Trophoblast cell (in vitro differentiated cells and primary cell): Measurements from ENCODE around the gene KRT77.

ENCODE experiments used
- DNase-seq, 2 donors: peaks; one replicate each; pipeline ENCODE4 v3.0.0-alpha.2; 2016
- H2AFZ ChIP-seq: 2 replicates; pipeline ENCODE4 v1.6.1; 2013; ENCODE audit warnings: low read length, moderate library complexity, mild to moderate bottlenecking; ENCODE audit not compliant: insufficient read depth, poor library complexity
- H2AK5ac ChIP-seq: 2 replicates; pipeline ENCODE4 v1.6.1; 2013; ENCODE audit warnings: mild to moderate bottlenecking, low read length
- H2BK120ac ChIP-seq: 2 replicates; pipeline ENCODE4 v1.6.1; 2013; ENCODE audit warnings: low read length, mild to moderate bottlenecking, moderate library complexity; ENCODE audit not compliant: insufficient read depth, poor library complexity
- H2BK12ac ChIP-seq: 2 replicates; pipeline ENCODE4 v1.6.1; 2013; ENCODE audit warnings: mild to moderate bottlenecking, low read length, moderate library complexity
- H2BK5ac ChIP-seq: 2 replicates; pipeline ENCODE4 v1.6.1; 2013; ENCODE audit warnings: low read length, low read depth, moderate library complexity, mild to moderate bottlenecking; ENCODE audit not compliant: poor library complexity
- H3K14ac ChIP-seq: 2 replicates; pipeline ENCODE4 v1.6.1; 2013; ENCODE audit warnings: mild to moderate bottlenecking, low read length
- H3K18ac ChIP-seq: 2 replicates; pipeline ENCODE4 v1.6.1; 2013; ENCODE audit warnings: mild to moderate bottlenecking, low read length
- H3K23ac ChIP-seq: 2 replicates; pipeline ENCODE4 v1.6.1; 2013; ENCODE audit warnings: low read length
- H3K27ac ChIP-seq: 2 replicates; pipeline ENCODE4 v1.5.1; 2013; ENCODE audit warnings: low read depth, mild to moderate bottlenecking, inconsistent platforms, low read length, moderate library complexity
- H3K27me3 ChIP-seq: 2 replicates; pipeline ENCODE4 v1.6.1; 2013; ENCODE audit warnings: inconsistent platforms, mild to moderate bottlenecking, low read length, moderate library complexity; ENCODE audit not compliant: insufficient read depth
- H3K36me3 ChIP-seq, 2 experiments: 1 replicate in 1 of 2; 2 replicates in 1 of 2; pipeline ENCODE4 v1.6.1; 2013; ENCODE audit warnings: low read length in 2 of 2, mild to moderate bottlenecking in 2 of 2, moderate library complexity in 1 of 2; ENCODE audit not compliant: insufficient read depth in 2 of 2, control insufficient read depth in 1 of 2
- H3K4ac ChIP-seq: 2 replicates; pipeline ENCODE4 v1.6.1; 2013; ENCODE audit warnings: low read depth, mild to moderate bottlenecking, low read length, moderate library complexity
- H3K4me1 ChIP-seq, 2 experiments: 1 replicate in 1 of 2; 2 replicates in 1 of 2; pipeline ENCODE4 v1.6.1; 2013; ENCODE audit warnings: low read length in 2 of 2, mild to moderate bottlenecking in 2 of 2, moderate library complexity in 1 of 2; ENCODE audit not compliant: insufficient read depth in 2 of 2, control insufficient read depth in 1 of 2
- H3K4me2 ChIP-seq: 2 replicates; pipeline ENCODE4 v1.6.1; 2013; ENCODE audit warnings: inconsistent platforms, mild to moderate bottlenecking, low read length, moderate library complexity
- H3K4me3 ChIP-seq: 2 replicates; pipeline ENCODE4 v1.5.1; 2013; ENCODE audit warnings: mild to moderate bottlenecking, low read depth, low read length, inconsistent platforms
- H3K79me1 ChIP-seq: one replicate; pipeline ENCODE4 v1.6.1; 2013; ENCODE audit warnings: low read length
- H3K79me2 ChIP-seq: 2 replicates; pipeline ENCODE4 v1.6.1; 2013; ENCODE audit warnings: low read length, mild to moderate bottlenecking; ENCODE audit not compliant: control insufficient read depth, insufficient read depth, poor library complexity
- H3K9ac ChIP-seq: 2 replicates; pipeline ENCODE4 v1.6.1; 2013; ENCODE audit warnings: mild to moderate bottlenecking, low read length
- H3K9me3 ChIP-seq: 2 replicates; pipeline ENCODE4 v1.6.1; 2013; ENCODE audit warnings: low read depth, mild to moderate bottlenecking, control low read depth, inconsistent platforms, low read length; ENCODE audit not compliant: insufficient read depth
- H4K12ac ChIP-seq: 2 replicates; pipeline ENCODE4 v1.6.1; 2013; ENCODE audit warnings: low read depth, mild to moderate bottlenecking, low read length, moderate library complexity
- H4K8ac ChIP-seq: 2 replicates; pipeline ENCODE4 v1.6.1; 2013; ENCODE audit warnings: low read depth, mild to moderate bottlenecking, low read length, moderate library complexity
- H4K91ac ChIP-seq: one replicate; pipeline ENCODE4 v1.6.1; 2013; ENCODE audit warnings: low read depth, mild to moderate bottlenecking, low read length, moderate library complexity
- WGBS: extraction: QIAGEN DNeasy Blood & Tissue Kit; methylation state at CpG from one replicate; pipeline ENCODE4 v1.1.7; 2013; ENCODE audit warnings: missing lambda C conversion rate; ENCODE audit not compliant: insufficient read length, insufficient coverage; ENCODE audit errors: extremely low coverage; 5-methylcytosine and 5-hydroxymethylcytosine counted together

KRT77 gene

DNA sequence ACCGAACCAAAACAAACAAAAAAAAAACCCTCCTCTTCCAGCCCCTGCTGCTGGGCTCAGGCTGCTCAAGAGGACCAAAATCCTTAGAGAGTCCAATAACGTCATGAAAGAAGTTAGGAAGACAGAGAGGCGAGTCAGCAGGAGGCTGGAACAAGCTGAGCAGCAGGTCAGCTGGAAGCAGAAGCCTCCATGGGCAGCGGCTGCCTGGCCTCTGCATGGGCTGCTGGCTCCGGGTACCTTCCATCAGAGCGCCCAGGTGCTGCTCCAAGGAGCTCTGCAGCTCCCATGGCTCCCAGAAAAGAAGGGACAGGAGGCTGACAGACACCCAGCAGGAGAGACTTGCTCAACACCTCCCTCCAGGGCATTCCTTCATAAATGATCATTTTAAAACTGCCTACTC lies 48.1 kb downstream of the KRT77 start:
- Histone ChIP-seq H4K12ac (no peak overlapping the region), H3K9me3 (peaks cover 2% of the 10 kb centered on the region), H3K27me3 (no peaks in the 10 kb centered on the region), H3K79me1 (no peaks in the 10 kb centered on the region), H3K4me1 (peaks cover 2 to 9% of the 10 kb centered on the region in 2 experiments), H3K4me3 (no peak overlapping the region), H4K91ac (no peak overlapping the region), H3K18ac (no peak overlapping the region), H3K14ac (no peak overlapping the region), H2AK5ac (no peak overlapping the region), H2BK120ac (no peak overlapping the region), H2AFZ (no peak overlapping the region), H3K4ac (no peak overlapping the region), H3K36me3 (no peaks in the 10 kb centered on the region), H2BK12ac (no peak overlapping the region), H3K23ac (no peak overlapping the region), H3K9ac (no peak overlapping the region), H3K4me2 (no peak overlapping the region), H4K8ac (no peak overlapping the region), H3K79me2 (no peaks in the 10 kb centered on the region), H2BK5ac (no peak overlapping the region), H3K27ac (no peak overlapping the region)
- peak; percentile 83 to 89 for DNase-seq
- no CpG with 5 or more reads among the region's 6 CpGs for WGBS

- H3K9ac ChIP-seq = no peak within 1 kb of the TSS
- no peaks in the 10 kb centered on the region for H3K27me3 ChIP-seq
- no peak within 1 kb of the TSS for H4K8ac ChIP-seq
- no peak within 1 kb of the TSS for H3K23ac ChIP-seq
- H2AFZ ChIP-seq = no peak within 1 kb of the TSS
- no peak within 1 kb of the TSS for H3K18ac ChIP-seq
- no peak within 1 kb of the TSS for H2BK120ac ChIP-seq
- no peak for DNase-seq
- H3K4ac ChIP-seq = no peak within 1 kb of the TSS
- H2BK12ac ChIP-seq = no peak within 1 kb of the TSS
- H3K4me1 ChIP-seq = peaks cover 2 to 9% of the 10 kb centered on the region in 2 experiments
- H3K4me3 ChIP-seq = no peak within 1 kb of the TSS
- H3K27ac ChIP-seq = no peak within 1 kb of the TSS
- H3K9me3 ChIP-seq = peaks cover 2% of the 10 kb centered on the region
- H4K91ac ChIP-seq = no peak within 1 kb of the TSS
- H4K12ac ChIP-seq = no peak within 1 kb of the TSS
- H3K79me1 ChIP-seq = no peaks in the 10 kb centered on the region
- no peak within 1 kb of the TSS for H2AK5ac ChIP-seq
- H3K14ac ChIP-seq = no peak within 1 kb of the TSS
- no peaks in the 10 kb centered on the region for H3K79me2 ChIP-seq
- no CpG with 5 or more reads among the region's 16 CpGs for WGBS
- H3K36me3 ChIP-seq = no peaks in the 10 kb centered on the region
- no peak within 1 kb of the TSS for H2BK5ac ChIP-seq
- no peak within 1 kb of the TSS for H3K4me2 ChIP-seq
Observed at GRCh38 chr12:52651726-52652261, 51.5 kb downstream of the KRT77 start, which contains the start of gene KRT2. TSS of gene KRT2 (minus strand) at chr12:52652211. CDS start at chr12:52652142, 69 bp downstream.

- no peak overlapping the region for H3K4ac ChIP-seq
- peaks cover 2% of the 10 kb centered on the region for H3K9me3 ChIP-seq
- H4K8ac ChIP-seq = no peak overlapping the region
- no peak overlapping the region for H2AFZ ChIP-seq
- no peak overlapping the region for H3K4me3 ChIP-seq
- H3K4me1 ChIP-seq = peaks cover 2 to 5% of the 10 kb centered on the region in 2 experiments
- H2BK12ac ChIP-seq = no peak overlapping the region
- H3K79me1 ChIP-seq = no peaks in the 10 kb centered on the region
- H3K23ac ChIP-seq = no peak overlapping the region
- no peaks in the 10 kb centered on the region for H3K27me3 ChIP-seq
- H3K9ac ChIP-seq = no peak overlapping the region
- no peak overlapping the region for H4K91ac ChIP-seq
- H3K36me3 ChIP-seq = no peaks in the 10 kb centered on the region
- H2BK5ac ChIP-seq = no peak overlapping the region
- no peak overlapping the region for H3K18ac ChIP-seq
- H3K14ac ChIP-seq = no peak overlapping the region
- H3K79me2 ChIP-seq = no peaks in the 10 kb centered on the region
- no peak overlapping the region for H4K12ac ChIP-seq
- H2BK120ac ChIP-seq = no peak overlapping the region
- no peak overlapping the region for H3K27ac ChIP-seq
- no peak overlapping the region for H2AK5ac ChIP-seq
- no CpG with 5 or more reads among the region's 12 CpGs for WGBS
- H3K4me2 ChIP-seq = no peak overlapping the region
- DNase-seq = peak in 1 of 2 donors; percentile 1
Observed at GRCh38 chr12:52650520-52651081, 52.7 kb downstream of the KRT77 start.

DNA sequence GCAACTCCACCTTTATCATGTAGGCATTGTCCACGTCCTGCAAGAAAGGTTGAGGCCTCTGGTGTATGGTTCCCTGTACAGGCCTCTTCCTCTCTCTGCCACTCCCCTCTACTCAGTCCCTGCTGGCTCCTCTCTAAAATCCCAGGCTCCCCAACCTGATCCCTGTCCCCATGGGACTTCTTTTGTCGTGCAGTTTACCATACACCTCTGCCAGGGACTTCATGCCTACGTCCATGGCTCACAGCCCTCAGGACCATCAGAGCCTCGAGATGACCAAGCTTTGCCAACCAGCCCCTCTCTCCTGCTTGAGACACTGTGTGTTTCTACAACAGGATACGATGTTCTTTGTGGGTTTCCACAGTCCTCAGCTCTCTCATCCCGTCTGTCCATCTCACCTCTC lies 54.3 kb downstream of the KRT77 start:
- Histone ChIP-seq H3K9ac (no peak overlapping the region), H3K14ac (no peak overlapping the region), H3K4me3 (no peak overlapping the region), H2BK5ac (no peak overlapping the region), H4K12ac (no peak overlapping the region), H3K18ac (no peak overlapping the region), H3K79me1 (no peaks in the 10 kb centered on the region), H3K9me3 (peaks cover 2% of the 10 kb centered on the region), H2AK5ac (no peak overlapping the region), H3K4me2 (no peak overlapping the region), H3K23ac (no peak overlapping the region), H4K8ac (no peak overlapping the region), H3K27ac (no peak overlapping the region), H3K4ac (no peak overlapping the region), H2BK12ac (no peak overlapping the region), H3K36me3 (no peaks in the 10 kb centered on the region), H3K79me2 (no peaks in the 10 kb centered on the region), H4K91ac (no peak overlapping the region), H2BK120ac (no peak overlapping the region), H3K4me1 (no peaks in the 10 kb centered on the region), H3K27me3 (no peaks in the 10 kb centered on the region), H2AFZ (no peak overlapping the region)
- no peak for DNase-seq
- WGBS = no CpG with 5 or more reads among the region's 6 CpGs
